AG09319 (cell line): ENCODE results near the gene ANXA4.

Experiments used
- DNase-seq: peaks from one replicate; pipeline ENCODE4 v3.0.0-alpha.2; 2010; ENCODE audit warnings: low read depth; ENCODE audit errors: extremely low read depth
- TF ChIP-seq, protein P1 (sequence below): IDR thresholded peaks from 2 replicates; pipeline ENCODE4 v1.5.1; 2011; ENCODE audit warnings: low read depth, mild to moderate bottlenecking, inconsistent platforms, low read length, moderate library complexity

The ANXA4 gene

DNA sequence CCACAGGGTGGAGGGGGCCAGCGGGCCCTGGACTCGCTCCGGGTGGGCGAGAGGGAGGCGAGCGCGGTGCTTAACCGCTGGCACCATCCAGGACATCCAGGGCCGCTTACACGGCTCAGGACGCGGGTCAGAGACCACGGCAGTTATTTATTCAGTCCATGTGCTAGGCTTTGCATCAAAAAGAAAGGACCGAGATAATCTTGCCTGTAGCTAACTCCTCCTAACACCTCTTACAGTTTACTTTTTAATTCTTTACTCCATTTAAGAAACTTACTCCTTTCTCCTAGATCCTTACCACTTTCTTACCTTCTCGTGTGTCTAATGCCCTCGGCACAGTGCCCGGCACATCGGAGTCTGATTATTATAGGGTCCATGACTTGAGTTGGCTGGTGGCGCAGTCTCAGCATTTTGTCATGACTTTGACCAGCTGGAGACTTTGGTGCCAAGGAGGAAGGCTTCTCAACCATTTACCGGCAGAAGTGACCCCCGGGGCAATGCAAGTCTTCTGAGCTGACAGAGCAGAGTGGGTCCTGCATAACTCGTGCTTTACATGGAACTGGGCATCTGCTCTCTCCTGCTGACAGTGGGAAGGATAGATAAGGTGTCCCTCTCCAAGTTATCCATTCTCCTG, 503 bp downstream of the ANXA4 start:
- no peak for DNase-seq
- TF ChIP-seq, protein P1, sequence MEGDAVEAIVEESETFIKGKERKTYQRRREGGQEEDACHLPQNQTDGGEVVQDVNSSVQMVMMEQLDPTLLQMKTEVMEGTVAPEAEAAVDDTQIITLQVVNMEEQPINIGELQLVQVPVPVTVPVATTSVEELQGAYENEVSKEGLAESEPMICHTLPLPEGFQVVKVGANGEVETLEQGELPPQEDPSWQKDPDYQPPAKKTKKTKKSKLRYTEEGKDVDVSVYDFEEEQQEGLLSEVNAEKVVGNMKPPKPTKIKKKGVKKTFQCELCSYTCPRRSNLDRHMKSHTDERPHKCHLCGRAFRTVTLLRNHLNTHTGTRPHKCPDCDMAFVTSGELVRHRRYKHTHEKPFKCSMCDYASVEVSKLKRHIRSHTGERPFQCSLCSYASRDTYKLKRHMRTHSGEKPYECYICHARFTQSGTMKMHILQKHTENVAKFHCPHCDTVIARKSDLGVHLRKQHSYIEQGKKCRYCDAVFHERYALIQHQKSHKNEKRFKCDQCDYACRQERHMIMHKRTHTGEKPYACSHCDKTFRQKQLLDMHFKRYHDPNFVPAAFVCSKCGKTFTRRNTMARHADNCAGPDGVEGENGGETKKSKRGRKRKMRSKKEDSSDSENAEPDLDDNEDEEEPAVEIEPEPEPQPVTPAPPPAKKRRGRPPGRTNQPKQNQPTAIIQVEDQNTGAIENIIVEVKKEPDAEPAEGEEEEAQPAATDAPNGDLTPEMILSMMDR = no peak

DNA sequence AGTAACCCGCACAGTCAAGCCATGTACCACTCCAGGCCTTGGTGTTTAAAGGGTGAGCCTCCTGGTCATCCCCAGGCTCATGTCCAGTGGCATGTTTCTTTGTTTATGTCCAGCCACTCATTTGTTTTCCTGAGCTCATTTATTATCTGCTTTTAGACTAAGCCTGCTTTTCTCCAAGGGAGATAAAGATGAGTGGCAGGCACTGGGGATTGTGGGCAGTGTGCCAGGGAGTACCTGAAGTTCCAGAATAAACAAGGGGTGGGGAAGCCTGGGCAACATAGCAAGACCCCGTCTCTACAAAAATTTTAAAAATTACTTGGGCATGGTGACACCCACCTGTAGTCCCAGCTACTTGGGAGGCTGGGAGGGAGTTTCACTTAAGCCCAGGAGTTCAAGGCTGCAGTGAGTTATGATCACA, 1.9 kb downstream of the ANXA4 start:
- TF ChIP-seq, protein P1 = no peak
- no peak for DNase-seq

DNA sequence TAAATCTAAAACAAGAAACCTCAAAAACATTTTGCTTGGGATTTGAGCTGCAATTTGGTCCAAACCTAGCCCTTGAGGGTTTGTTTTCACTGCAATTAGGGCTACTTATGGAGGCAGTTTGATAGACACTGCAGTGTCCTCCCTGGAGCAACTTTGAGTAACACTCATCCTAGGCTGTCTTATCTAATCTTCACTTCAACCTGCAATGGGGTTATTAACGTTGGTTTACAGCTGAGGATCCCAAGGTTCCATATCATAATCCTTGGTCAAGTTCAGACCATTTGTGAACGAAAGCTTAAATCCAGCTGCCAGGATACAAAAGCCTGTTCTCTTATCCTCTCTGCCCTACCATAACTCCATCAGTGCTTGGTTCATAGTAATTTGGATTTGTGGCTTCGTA, 2.5 kb downstream of the ANXA4 start:
- TF ChIP-seq, protein P1 = no peak
- DNase-seq = no peak

DNA sequence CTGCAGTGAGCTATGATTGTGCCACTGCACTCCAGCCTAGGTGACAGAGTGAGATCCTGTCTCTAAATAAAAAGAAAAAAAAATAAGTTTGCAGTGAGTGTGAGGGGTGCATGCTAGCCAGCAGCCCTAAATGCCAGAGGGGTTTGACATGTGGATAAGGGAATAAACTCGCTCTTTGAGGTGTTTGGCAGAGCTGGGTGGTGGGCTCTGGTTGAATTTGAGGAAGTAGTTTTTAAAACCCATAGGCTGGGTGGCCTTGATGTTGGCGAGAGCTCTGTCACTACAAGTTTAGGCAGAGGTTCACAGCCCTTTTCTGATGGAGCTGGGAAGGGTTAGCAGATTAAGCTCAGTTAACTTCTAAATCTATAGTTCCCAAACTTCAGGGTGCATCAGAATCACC, 3.1 kb downstream of the ANXA4 start:
- TF ChIP-seq, protein P1 = no peak
- DNase-seq = no peak

DNA sequence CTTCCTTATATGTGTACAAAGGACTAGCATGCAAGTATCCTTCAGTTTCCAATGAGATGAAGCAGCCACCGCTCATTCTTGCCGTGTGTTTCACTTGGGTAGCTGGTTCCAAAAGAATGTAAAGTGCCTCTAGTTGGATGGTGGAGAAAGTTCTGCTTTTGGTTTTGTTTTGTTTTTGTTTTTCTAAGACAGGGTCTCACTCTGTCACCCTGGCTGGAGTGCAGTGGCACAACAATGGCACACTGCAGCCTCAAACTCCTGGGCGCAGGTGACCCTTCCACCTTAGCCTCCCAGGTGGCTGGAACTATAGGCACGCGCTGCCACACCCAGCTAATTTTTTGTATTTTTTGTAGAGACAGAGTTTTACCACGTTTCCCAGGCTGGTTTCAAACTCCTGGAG, 8.3 kb downstream of the ANXA4 start:
- no peak for DNase-seq
- TF ChIP-seq, protein P1 = no peak

DNA sequence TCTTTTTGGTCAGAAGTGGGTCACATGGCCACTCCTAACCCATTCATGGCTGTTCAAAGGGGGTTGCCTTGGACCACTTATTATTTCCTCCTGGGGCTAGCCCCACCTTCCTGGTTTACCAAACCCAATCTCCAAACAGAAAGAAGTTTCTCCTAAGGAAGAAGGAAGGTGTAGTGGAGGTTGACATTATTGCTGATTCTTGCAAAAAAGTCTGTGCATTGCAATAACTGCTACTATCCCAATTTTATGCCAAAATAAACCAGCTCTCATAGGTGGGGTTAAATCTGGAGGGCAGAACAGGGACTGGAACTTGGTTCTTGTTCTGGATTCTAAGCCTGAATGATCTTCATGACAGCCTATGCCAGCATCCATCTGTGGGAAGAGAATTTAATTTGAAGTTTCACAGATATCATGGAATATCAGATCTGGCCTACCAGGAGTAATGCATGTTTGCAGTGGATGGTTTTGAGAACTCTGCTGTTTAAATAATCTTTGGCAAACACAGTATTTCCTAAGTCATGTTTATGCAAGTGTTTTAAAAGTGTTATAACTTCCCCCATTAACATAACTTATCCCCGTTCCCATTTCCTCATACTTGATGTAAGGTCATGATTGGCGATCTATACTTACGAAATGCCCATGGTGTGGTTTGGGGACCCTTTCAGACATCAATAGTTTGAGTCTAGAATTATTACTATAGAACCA, 11.9 kb downstream of the ANXA4 start:
- DNase-seq = no peak
- TF ChIP-seq, protein P1 = no peak

DNA sequence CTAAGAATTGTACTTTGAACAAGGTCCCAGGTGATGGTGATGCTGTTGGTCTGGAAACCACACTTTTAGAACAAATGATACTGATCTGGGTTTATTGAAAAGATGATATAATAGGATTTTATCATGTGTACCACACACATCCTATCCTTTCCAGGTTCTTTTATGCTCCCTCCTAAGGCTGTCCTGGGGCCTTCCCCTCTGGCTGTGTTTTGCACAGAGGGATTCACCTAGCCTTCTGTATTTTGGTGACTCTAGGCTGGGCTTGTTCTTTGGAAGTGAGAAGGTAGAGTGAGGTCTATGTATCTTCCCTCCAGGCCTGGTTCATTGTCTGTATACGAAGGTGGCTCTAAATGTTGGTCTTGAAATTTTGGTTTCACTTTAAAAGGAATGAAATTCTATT, 12.7 kb downstream of the ANXA4 start:
- DNase-seq = no peak
- TF ChIP-seq, protein P1 = no peak
